Stimulated activated CD4-positive, alpha-beta T cell treated with anti-CD3 and anti-CD28 coated beads, Interleukin-15, amount 100 ng/mL, for 48 hours (primary cell): Measurements from ENCODE around the gene SS18L1.

Experiments
- DNase-seq, 2 donors: peaks; one replicate each; pipeline ENCODE4 v3.0.0-alpha.2; 2020; ENCODE audit warnings: low read depth in 2 of 2

Gene SS18L1

GRCh38 chr20:62226707-62227590 is 83.4 kb downstream of the SS18L1 start:
- DNase-seq, result no peak

GRCh38 chr20:62227591-62227976 is 84.0 kb downstream of the SS18L1 start:
- DNase-seq, result no peak

GRCh38 chr20:62227977-62228958 is 84.7 kb downstream of the SS18L1 start:
- no peak for DNase-seq

GRCh38 chr20:62228982-62229545 is 85.5 kb downstream of the SS18L1 start:
- DNase-seq, result no peak

- DNase-seq, result no peak
These were observed 86.1 kb downstream of the SS18L1 start for GRCh38 chr20:62229667-62230066.

- no peak for DNase-seq
These were observed 86.7 kb downstream of the SS18L1 start for GRCh38 chr20:62230276-62230675.

GRCh38 chr20:62230696-62231095 is 87.1 kb downstream of the SS18L1 start:
- DNase-seq, result no peak

- no peak for DNase-seq
These were observed 87.7 kb downstream of the SS18L1 start for GRCh38 chr20:62231292-62231691.
